GM10266 (cell line): ENCODE results near the gene MPPED1.

Experiments used
- DNase-seq: peaks from one replicate; pipeline ENCODE4 v3.0.0; 2012; ENCODE audit errors: extremely low spot score
- CTCF ChIP-seq: IDR thresholded peaks from 2 replicates; pipeline ENCODE4 v1.5.1; 2012; ENCODE audit warnings: mild to moderate bottlenecking, low read depth; ENCODE audit not compliant: control insufficient read depth, insufficient read depth; ENCODE audit errors: missing control alignments

Gene MPPED1

GRCh38 chr22:43483669-43484068 is 71.9 kb downstream of the MPPED1 start:
- DNase-seq, result no peak
- TF ChIP-seq CTCF, result no peak

GRCh38 chr22:43484227-43484626 is 72.4 kb downstream of the MPPED1 start:
- no peak for TF ChIP-seq CTCF
- no peak for DNase-seq

- no peak for DNase-seq
- TF ChIP-seq CTCF, result no peak
These were observed 73.8 kb downstream of the MPPED1 start for GRCh38 chr22:43485502-43486089.

- DNase-seq, result no peak
- no peak for TF ChIP-seq CTCF
These were observed 75.7 kb downstream of the MPPED1 start for GRCh38 chr22:43487311-43488030.

GRCh38 chr22:43488031-43488866 is 76.4 kb downstream of the MPPED1 start:
- no peak for TF ChIP-seq CTCF
- no peak for DNase-seq

GRCh38 chr22:43488937-43489336 is 77.1 kb downstream of the MPPED1 start:
- no peak for TF ChIP-seq CTCF

More at GRCh38 chr22:43488937-43489336, 77.1 kb downstream of the MPPED1 start:
- DNase-seq, result no peak
